Activated naive CD4-positive, alpha-beta T cell treated with anti-CD3 and anti-CD28 coated beads, Interleukin-2, amount 10 ng/mL, durations not matched to agents 7 days and 5 days (primary cell): ENCODE results near the gene UTP25.
"Not testable (repeated sequence)": the region's sequence is repeated elsewhere in the genome, so short reads cannot be mapped to it uniquely, and the experiment has no call there.

Experiments
- CTCF ChIA-PET: fragments of 350-600 bp; sonication (Branson Sonifier 250); formaldehyde crosslinking; loops from one replicate; lab custom pipeline; 2021; ENCODE audit warnings: antibody characterized with exemption; lab: Charles Lee
- DNase-seq: peaks from one replicate; pipeline ENCODE4 v3.0.0-alpha.2; 2020
- H3K27ac Mint-ChIP-seq: one replicate; pipeline ENCODE4 v1.8.0; 2021; ENCODE audit warnings: mild to moderate bottlenecking, moderate library complexity, mixed read lengths
- H3K27me3 Mint-ChIP-seq: one replicate; pipeline ENCODE4 v1.8.0; 2021; ENCODE audit warnings: mild to moderate bottlenecking, mixed read lengths
- H3K36me3 Mint-ChIP-seq: one replicate; pipeline ENCODE4 v1.8.0; 2021; ENCODE audit warnings: mixed read lengths
- H3K4me1 Mint-ChIP-seq: one replicate; pipeline ENCODE4 v1.8.0; 2021; ENCODE audit warnings: mixed read lengths
- H3K4me3 Mint-ChIP-seq: one replicate; pipeline ENCODE4 v1.8.0; 2021; ENCODE audit warnings: mild to moderate bottlenecking, moderate library complexity, mixed read lengths
- H3K9me3 Mint-ChIP-seq: one replicate; pipeline ENCODE4 v1.8.0; 2021; ENCODE audit warnings: mixed read lengths

The UTP25 gene

DNA sequence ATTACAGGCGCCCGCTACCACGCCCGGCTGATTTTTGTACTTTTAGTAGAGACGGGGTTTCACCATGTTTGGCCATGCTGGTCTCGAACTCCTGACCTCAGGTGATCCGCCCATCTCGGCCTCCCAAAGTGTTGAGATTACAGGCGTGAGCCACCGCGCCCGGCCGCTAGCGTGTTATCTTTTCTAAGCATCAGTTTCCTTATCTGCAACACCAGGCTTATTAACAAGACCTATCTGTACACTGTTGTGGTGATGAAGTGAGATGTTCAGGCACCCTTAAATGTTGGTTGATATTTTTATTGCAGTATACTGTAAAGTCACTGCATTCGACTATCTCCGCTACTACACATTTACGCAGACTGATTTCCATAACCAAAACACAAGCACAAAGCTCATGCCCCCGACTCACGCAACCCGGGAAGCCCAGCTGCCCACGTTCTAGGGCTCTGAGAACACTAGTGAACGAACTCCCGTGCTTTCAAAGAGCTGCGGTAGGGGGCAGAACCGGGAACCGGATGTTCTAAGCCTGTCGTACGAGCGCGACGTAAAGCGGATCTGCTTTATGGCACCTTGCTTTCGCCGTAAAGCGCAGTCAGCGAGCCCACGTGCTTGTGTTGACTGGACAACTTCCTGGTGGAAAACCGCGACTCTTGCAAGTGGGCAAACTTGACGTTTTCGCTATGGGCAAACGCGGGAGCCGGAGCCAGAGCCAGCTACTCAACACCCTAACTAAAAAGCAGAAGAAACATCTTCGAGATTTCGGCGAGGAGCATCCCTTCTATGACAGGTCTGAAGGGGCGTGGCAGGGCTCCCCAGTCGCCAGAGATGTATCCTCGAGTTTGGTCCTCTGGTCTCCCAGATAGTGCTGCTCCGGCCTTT lies at the start of gene UTP25:
Gene UTP25 (plus strand): TSS at position 589 of the 879 bp plus-strand sequence. CDS start 92 bp downstream, at position 681.
- peak within 1 kb of the TSS; percentile 93 for H3K27ac Mint-ChIP-seq
- peaks cover 39% of the 10 kb centered on the region for H3K4me1 Mint-ChIP-seq
- CTCF ChIA-PET = interaction anchor here (0.7 to 1.6 kb wide), 9 partner anchors 9 to 100 kb away, joined by 3 to 5 read pairs (median 3); no protein-coding TSS in a partner anchor
- no peaks in the 10 kb centered on the region for H3K9me3 Mint-ChIP-seq
- H3K4me3 Mint-ChIP-seq = peak within 1 kb of the TSS; percentile 90
- DNase-seq = peak; percentile 95
- H3K27me3 Mint-ChIP-seq = peaks cover 15% of the 10 kb centered on the region
- H3K36me3 Mint-ChIP-seq = peaks cover 18% of the 10 kb centered on the region

GRCh38 chr1:209778102-209778501 lies 49.7 kb upstream of the UTP25 start:
- peaks cover 72% of the 10 kb centered on the region for H3K36me3 Mint-ChIP-seq
- CTCF ChIA-PET = interaction anchor here (2.1 kb wide), 1 partner anchor 9 kb away, joined by 9 read pairs; no protein-coding TSS in a partner anchor
- H3K27me3 Mint-ChIP-seq = no peaks in the 10 kb centered on the region

DNA sequence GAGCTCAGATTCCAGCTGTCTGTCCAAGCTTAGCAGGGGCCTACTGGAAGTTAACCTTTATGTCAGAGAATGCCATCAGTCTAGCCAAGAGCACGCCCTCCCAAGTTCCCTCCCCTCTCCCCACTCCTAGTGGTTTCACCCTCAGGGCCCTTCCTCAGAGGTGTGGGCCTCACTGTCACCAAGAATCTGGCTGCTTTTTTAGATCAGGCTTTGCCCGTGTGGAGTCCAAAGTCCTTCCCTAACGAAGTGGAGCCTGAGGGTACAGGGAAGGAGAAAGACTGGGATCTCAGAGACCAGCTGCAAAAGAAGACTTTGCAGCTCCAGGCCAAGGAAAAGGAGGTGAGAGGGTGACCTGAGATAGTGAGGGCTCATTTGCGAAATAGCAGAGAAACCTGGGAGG lies 47.5 kb upstream of the UTP25 start:
- no peak for DNase-seq
- Mint-ChIP-seq H3K4me1 (peaks cover 60% of the 10 kb centered on the region), H3K9me3 (no peaks in the 10 kb centered on the region), H3K36me3 (peaks cover 61% of the 10 kb centered on the region), H3K27me3 (peaks cover 4% of the 10 kb centered on the region), H3K4me3 (no peak overlapping the region), H3K27ac (peak overlapping the region; percentile 69)
- CTCF ChIA-PET = interaction anchor here (2.1 kb wide), 1 partner anchor 11 kb away, joined by 9 read pairs; no protein-coding TSS in a partner anchor

More at GRCh38 chr1:209778102-209778501, 49.7 kb upstream of the UTP25 start:
- Mint-ChIP-seq H3K4me3 (no peak overlapping the region), H3K27ac (peak overlapping the region; percentile 9), H3K9me3 (no peaks in the 10 kb centered on the region), H3K4me1 (peaks cover 38% of the 10 kb centered on the region)
- DNase-seq = no peak

DNA sequence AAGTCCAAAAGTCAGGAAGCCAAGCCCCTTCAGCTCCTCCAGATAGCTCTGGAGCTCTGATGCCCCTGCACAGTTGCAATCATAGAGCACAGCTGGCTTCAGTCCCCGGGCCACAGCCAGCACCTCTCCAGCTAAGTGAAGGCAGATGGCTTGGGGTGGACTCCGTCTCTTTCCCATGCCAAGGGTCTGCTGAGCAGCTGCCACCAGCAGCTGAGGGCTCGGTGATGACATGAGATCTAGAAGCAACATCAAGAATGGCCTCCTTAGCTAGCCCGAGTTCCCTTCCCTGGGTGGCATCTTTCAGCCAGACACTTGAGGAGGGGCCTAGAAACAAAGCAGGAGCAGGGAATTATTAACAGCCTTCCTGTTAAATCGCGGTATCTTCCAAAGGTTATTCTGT lies 44.4 kb upstream of the UTP25 start:
- DNase-seq = no peak
- CTCF ChIA-PET = interaction anchor here (1.3 to 2.9 kb wide), 3 partner anchors 9 to 40 kb away, joined by 3 to 8 read pairs (median 5); no protein-coding TSS in a partner anchor
- peak overlapping the region; percentile 95 for H3K27ac Mint-ChIP-seq
- H3K27me3 Mint-ChIP-seq = peaks cover 10% of the 10 kb centered on the region
- H3K9me3 Mint-ChIP-seq = no peaks in the 10 kb centered on the region
- H3K4me3 Mint-ChIP-seq = peak overlapping the region; percentile 92
- H3K4me1 Mint-ChIP-seq = peaks cover 45% of the 10 kb centered on the region
- peaks cover 37% of the 10 kb centered on the region for H3K36me3 Mint-ChIP-seq

- H3K27me3 Mint-ChIP-seq = peaks cover 12% of the 10 kb centered on the region
- peaks cover 44% of the 10 kb centered on the region for H3K4me1 Mint-ChIP-seq
- H3K36me3 Mint-ChIP-seq = peaks cover 26% of the 10 kb centered on the region
- CTCF ChIA-PET = interaction anchor here (1.3 to 2.9 kb wide), 3 partner anchors 10 to 39 kb away, joined by 3 to 8 read pairs (median 5); no protein-coding TSS in a partner anchor
- H3K27ac Mint-ChIP-seq = peak within 1 kb of the TSS; percentile 95
- peak; percentile 99 for DNase-seq
- no peaks in the 10 kb centered on the region for H3K9me3 Mint-ChIP-seq
- peak within 1 kb of the TSS; percentile 92 for H3K4me3 Mint-ChIP-seq
These were observed 43.3 kb upstream of the UTP25 start, which contains the start of gene C1orf74 for GRCh38 chr1:209784265-209785169. Gene C1orf74, minus strand, starts transcription at chr1:209784559. Its CDS starts 925 bp downstream, at chr1:209783634.

DNA sequence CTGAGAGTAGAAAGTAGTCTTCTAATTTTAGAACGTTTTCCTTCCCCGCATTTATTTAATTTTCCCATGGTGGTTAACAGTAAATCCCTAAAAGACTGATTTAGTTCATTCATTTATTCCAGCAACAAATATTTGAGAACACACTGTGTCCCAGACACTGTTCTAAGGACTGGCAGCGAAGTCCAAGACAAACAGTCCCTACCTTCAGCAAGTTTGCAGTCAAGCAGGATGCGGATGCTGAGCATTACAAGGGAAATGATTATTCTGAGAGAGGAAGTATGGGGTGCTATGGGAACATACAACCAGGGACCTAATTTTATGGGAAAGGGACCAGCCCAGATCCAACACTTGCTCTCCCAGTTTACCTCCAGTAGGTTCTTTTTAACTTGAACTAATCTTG lies 42.2 kb upstream of the UTP25 start:
- Mint-ChIP-seq H3K4me3 (no peak overlapping the region), H3K27ac (peak overlapping the region; percentile 95), H3K4me1 (peaks cover 44% of the 10 kb centered on the region), H3K27me3 (peaks cover 21% of the 10 kb centered on the region), H3K36me3 (peaks cover 16% of the 10 kb centered on the region), H3K9me3 (no peaks in the 10 kb centered on the region)
- no peak for DNase-seq
- CTCF ChIA-PET = interaction anchor here (1.0 to 2.9 kb wide), 2 partner anchors 21 to 37 kb away, joined by 3 to 8 read pairs; no protein-coding TSS in a partner anchor

DNA sequence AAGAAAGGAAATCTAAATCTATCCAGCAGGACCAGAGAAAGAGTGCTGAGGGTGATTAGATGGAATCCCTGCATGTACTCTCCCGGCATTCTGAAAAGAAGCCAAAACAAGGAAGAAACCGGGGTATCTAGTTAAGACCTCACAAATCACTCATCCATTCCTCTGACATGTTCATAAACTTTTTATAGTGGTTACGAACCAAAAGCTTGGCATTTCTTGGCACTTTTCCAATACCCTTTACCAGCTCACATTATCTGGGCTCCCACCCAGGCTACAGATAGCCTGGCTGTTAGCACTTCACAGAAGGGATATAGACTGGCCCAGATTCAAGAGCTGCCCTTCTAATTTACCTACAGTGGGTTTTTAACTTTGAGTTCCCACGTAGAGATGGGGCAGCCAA lies 41.6 kb upstream of the UTP25 start:
- no peak for DNase-seq
- H3K27ac Mint-ChIP-seq = peak overlapping the region; percentile 39
- CTCF ChIA-PET = interaction anchor here (1.0 to 2.2 kb wide), 2 partner anchors 21 to 37 kb away, joined by 3 to 13 read pairs; no protein-coding TSS in a partner anchor
- H3K36me3 Mint-ChIP-seq = peaks cover 16% of the 10 kb centered on the region
- peaks cover 26% of the 10 kb centered on the region for H3K27me3 Mint-ChIP-seq
- no peaks in the 10 kb centered on the region for H3K9me3 Mint-ChIP-seq
- H3K4me1 Mint-ChIP-seq = peaks cover 44% of the 10 kb centered on the region
- no peak overlapping the region for H3K4me3 Mint-ChIP-seq

DNA sequence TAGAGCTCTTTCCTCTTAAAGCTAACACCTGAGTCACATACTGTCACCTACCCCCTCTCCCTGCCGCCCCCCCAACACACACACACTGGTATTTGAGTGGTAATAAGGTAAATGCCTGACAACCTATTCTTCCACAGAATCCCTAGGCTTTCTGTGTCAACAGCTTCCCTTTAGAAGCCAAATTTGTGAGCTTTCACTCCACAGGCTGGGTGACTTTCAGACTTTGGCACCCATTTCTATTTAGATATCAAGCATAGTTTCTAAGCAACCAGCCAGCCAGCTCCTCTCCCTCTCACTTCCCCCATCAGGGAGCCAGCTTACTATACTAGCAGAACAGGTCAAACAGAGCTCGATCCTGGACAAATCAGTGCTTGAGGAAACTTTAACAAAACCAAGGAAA lies 40.2 kb upstream of the UTP25 start:
- Mint-ChIP-seq H3K27me3 (peaks cover 34% of the 10 kb centered on the region), H3K9me3 (no peaks in the 10 kb centered on the region), H3K4me3 (no peak overlapping the region), H3K27ac (no peak overlapping the region), H3K36me3 (peaks cover 10% of the 10 kb centered on the region), H3K4me1 (peaks cover 47% of the 10 kb centered on the region)
- DNase-seq = no peak
- CTCF ChIA-PET = interaction anchor here (2.2 kb wide), 1 partner anchor 35 kb away, joined by 13 read pairs; no protein-coding TSS in a partner anchor

- Mint-ChIP-seq H3K27me3 (peaks cover 34% of the 10 kb centered on the region), H3K27ac (no peak overlapping the region), H3K4me1 (peaks cover 30% of the 10 kb centered on the region), H3K36me3 (peaks cover 5% of the 10 kb centered on the region), H3K4me3 (no peak overlapping the region), H3K9me3 (no peaks in the 10 kb centered on the region)
- CTCF ChIA-PET = interaction anchor here (1.1 kb wide), 1 partner anchor 20 kb away, joined by 3 read pairs; no protein-coding TSS in a partner anchor
- DNase-seq = no peak
These were observed 38.5 kb upstream of the UTP25 start for GRCh38 chr1:209789245-209789644.

DNA sequence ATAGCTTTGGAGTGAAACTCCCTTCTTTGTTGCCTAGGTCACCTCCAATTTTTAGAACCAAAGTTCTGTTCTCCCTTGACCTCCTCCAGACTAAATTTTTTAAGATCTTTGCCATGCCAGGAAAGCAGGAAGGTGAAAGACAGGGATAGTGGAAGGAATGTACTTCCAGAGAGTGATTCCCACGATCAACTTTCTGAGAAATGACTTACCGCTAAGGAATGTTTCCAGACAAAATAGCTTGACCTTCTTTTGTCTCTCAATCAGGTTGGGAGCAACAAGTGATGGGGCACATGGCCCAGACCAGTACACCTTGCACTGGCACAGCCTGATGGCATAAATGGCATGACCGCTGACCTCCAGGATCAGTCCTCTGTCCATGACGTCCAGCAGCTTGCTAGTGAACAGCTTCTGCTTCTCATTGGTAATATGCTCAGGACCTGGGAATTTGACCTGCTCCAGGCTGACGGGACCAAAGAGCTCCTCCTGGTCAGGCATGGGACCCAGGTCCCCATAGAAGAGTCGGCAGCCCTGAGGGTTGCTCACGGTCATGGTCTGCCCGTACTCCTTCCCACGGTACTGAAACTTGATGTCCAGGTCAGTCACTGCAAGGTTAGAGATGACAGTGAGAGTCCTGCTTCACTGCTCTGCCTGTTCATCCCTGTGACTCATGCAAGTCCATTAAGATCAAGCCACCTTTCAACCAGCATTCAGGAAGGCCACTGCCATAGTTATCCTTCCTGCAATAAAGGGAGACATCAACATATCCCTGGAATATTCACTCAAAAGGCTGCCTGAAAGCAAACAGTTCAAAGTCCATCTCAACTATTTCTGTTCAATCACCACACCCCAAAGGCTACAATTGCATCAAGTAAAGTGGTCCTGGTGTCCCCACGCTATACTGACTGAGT lies 37.2 kb upstream of the UTP25 start:
- Mint-ChIP-seq H3K4me3 (no peak overlapping the region), H3K36me3 (peaks cover 1% of the 10 kb centered on the region), H3K9me3 (no peaks in the 10 kb centered on the region), H3K27me3 (peaks cover 41% of the 10 kb centered on the region), H3K4me1 (peaks cover 17% of the 10 kb centered on the region), H3K27ac (no peak overlapping the region)
- DNase-seq = no peak
- CTCF ChIA-PET = interaction anchor here (0.8 kb wide), 2 partner anchors 33 kb away, joined by 4 read pairs; no protein-coding TSS in a partner anchor

GRCh38 chr1:209791920-209792319 lies 35.9 kb upstream of the UTP25 start:
- H3K4me3 Mint-ChIP-seq = no peak overlapping the region
- no peaks in the 10 kb centered on the region for H3K36me3 Mint-ChIP-seq
- H3K9me3 Mint-ChIP-seq = no peaks in the 10 kb centered on the region
- CTCF ChIA-PET = interaction anchor here (0.5 to 1.5 kb wide), 3 partner anchors 32 to 134 kb away, joined by 3 to 4 read pairs (median 3); partner anchors contain the start of gene UTP25
- H3K4me1 Mint-ChIP-seq = peaks cover 16% of the 10 kb centered on the region
- H3K27me3 Mint-ChIP-seq = peaks cover 44% of the 10 kb centered on the region
- H3K27ac Mint-ChIP-seq = no peak overlapping the region
- DNase-seq = no peak

GRCh38 chr1:209793711-209794110 lies 34.1 kb upstream of the UTP25 start:
- H3K9me3 Mint-ChIP-seq, H3K4me3 Mint-ChIP-seq, H3K27ac Mint-ChIP-seq, DNase-seq, H3K36me3 Mint-ChIP-seq, CTCF ChIA-PET: not testable (repeated sequence)
- peaks cover 15% of the 10 kb centered on the region for H3K4me1 Mint-ChIP-seq
- peaks cover 52% of the 10 kb centered on the region for H3K27me3 Mint-ChIP-seq
